ENCODE data around the gene POPDC3. TPM values are rescaled to one million over a fixed set of nuclear protein-coding genes. Genes with fewer than 3 reads are reported as not detected.

The POPDC3 gene
- total RNA-seq, 2 donors from 2014 or later = 6.4 to 8.0 TPM

DNA sequence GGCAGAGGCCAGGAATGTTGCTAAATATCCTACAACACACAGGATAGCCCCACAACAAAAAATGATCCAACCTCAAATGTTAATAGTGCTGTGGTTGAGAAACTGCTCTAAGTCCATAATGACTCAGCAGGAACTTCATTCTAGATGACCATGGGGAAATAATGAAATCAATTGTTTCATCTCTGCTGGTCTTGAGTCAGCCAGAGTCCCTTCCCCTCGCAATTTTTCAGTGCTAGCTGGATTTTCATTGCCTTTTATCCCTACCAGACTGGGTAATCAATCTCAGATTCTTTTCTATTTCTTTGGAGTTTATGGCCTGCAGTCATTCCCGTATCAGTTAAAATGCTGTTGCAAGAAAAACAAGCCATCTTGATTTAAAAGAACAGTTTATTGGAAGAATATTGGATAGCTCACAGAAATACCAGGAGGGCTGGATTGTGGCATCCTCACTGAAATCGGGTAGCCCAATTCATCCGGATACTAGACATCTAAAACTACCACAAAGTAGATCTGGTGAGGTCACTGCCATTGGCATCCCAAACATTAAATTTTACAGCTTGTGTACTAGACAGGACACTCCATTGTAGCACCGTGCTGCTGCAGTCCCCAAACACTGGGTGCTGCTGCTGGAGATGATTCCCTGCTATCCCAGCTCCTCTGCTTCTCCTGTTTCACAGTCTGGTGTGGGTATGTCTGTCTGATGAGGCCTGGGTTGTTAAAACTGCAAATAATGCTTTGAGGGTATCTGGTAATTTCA is 30.3 kb upstream of the POPDC3 start:
- TF ChIP-seq, protein P1, sequence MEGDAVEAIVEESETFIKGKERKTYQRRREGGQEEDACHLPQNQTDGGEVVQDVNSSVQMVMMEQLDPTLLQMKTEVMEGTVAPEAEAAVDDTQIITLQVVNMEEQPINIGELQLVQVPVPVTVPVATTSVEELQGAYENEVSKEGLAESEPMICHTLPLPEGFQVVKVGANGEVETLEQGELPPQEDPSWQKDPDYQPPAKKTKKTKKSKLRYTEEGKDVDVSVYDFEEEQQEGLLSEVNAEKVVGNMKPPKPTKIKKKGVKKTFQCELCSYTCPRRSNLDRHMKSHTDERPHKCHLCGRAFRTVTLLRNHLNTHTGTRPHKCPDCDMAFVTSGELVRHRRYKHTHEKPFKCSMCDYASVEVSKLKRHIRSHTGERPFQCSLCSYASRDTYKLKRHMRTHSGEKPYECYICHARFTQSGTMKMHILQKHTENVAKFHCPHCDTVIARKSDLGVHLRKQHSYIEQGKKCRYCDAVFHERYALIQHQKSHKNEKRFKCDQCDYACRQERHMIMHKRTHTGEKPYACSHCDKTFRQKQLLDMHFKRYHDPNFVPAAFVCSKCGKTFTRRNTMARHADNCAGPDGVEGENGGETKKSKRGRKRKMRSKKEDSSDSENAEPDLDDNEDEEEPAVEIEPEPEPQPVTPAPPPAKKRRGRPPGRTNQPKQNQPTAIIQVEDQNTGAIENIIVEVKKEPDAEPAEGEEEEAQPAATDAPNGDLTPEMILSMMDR (conservative IDR thresholded peaks at IDR 0.05) = no peak
- H3K4me3 Mint-ChIP-seq = no peak overlapping the region
- H3K27ac Mint-ChIP-seq = no peak overlapping the region
- H3K36me3 ChIP-seq (ENCODE audit: control insufficient read depth, insufficient read depth, low read length) = no peaks in the 10 kb centered on the region
- no peaks in the 10 kb centered on the region for H3K4me1 Mint-ChIP-seq
- no peaks in the 10 kb centered on the region for H3K9me3 ChIP-seq (ENCODE audit: control insufficient read depth, low read length)
- WGBS, 2 experiments (ENCODE audit: insufficient coverage in 1 of 2, insufficient read length in 1 of 2) = 85 to 94% methylated on average over 5 of the region's 5 CpGs
- no peak for DNase-seq
- no peaks in the 10 kb centered on the region for H3K9me3 Mint-ChIP-seq
- no peak overlapping the region for H3K9ac ChIP-seq (ENCODE audit: extremely low read depth, low read length, poor library complexity, severe bottlenecking)
- H3K27me3 Mint-ChIP-seq (ENCODE audit: insufficient read depth) = no peaks in the 10 kb centered on the region
- no peak overlapping the region for H3K4me3 ChIP-seq (ENCODE audit: low read length)
- H3K27me3 ChIP-seq (ENCODE audit: control insufficient read depth, insufficient read depth, low read length, poor library complexity, severe bottlenecking) = peaks cover 10% of the 10 kb centered on the region
- H3K36me3 Mint-ChIP-seq (ENCODE audit: low read depth) = no peaks in the 10 kb centered on the region
- H3K27ac ChIP-seq (ENCODE audit: low read depth, low read length) = no peak overlapping the region
- no peaks in the 10 kb centered on the region for H3K4me1 ChIP-seq (ENCODE audit: control insufficient read depth, insufficient read depth, low read length)

DNA sequence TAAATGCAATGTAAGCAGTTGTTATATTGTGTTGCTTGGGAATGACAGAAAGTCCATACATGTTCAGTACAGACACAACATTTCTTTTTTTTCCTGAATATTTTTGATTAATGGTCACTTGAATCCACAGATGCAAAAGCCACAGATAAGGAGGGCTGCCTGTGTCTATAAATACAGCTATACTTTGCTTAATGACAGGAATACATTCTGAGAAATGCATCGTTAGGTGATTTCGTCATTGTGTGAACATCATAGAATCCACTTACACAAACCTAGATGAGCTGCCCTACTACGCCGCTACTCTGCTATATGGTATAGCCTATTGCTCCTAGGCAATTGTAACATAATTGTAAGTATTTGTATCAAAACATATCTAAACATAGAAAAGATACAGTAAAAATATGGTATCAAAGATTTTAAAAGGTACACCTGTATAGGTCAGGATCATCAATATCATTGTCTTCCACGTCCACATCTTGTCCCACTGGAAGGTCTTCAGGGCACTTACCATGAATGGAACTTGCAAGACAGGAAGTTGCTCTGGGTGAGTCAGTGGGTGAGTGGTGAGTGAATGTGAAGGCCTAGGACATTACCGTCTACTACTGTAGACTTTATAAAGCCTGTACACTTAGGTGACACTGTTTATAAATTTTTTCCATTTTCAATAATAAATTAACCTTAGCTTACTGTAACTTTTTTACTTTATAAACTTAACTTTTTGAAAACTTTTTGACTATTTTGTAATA is 27.9 kb upstream of the POPDC3 start:
- Mint-ChIP-seq H3K27ac (no peak overlapping the region), H3K4me1 (peaks cover 6% of the 10 kb centered on the region), H3K36me3 (ENCODE audit: low read depth) (no peaks in the 10 kb centered on the region), H3K9me3 (no peaks in the 10 kb centered on the region), H3K4me3 (no peak overlapping the region), H3K27me3 (ENCODE audit: insufficient read depth) (no peaks in the 10 kb centered on the region)
- TF ChIP-seq, protein P1 (conservative IDR thresholded peaks at IDR 0.05) = no peak
- H3K4me1 ChIP-seq (ENCODE audit: control insufficient read depth, insufficient read depth, low read length) = no peaks in the 10 kb centered on the region
- peaks cover 10% of the 10 kb centered on the region for H3K27me3 ChIP-seq (ENCODE audit: control insufficient read depth, insufficient read depth, low read length, poor library complexity, severe bottlenecking)
- H3K36me3 ChIP-seq (ENCODE audit: control insufficient read depth, insufficient read depth, low read length) = no peaks in the 10 kb centered on the region
- H3K9me3 ChIP-seq (ENCODE audit: control insufficient read depth, low read length) = no peaks in the 10 kb centered on the region
- WGBS, 2 experiments (ENCODE audit: insufficient coverage in 1 of 2, insufficient read length in 1 of 2) = 99 to 100% methylated on average over 2 to 5 of the region's 6 CpGs
- DNase-seq = no peak
- H3K27ac ChIP-seq (ENCODE audit: low read depth, low read length) = no peak overlapping the region
- H3K9ac ChIP-seq (ENCODE audit: extremely low read depth, low read length, poor library complexity, severe bottlenecking) = no peak overlapping the region
- no peak overlapping the region for H3K4me3 ChIP-seq (ENCODE audit: low read length)

DNA sequence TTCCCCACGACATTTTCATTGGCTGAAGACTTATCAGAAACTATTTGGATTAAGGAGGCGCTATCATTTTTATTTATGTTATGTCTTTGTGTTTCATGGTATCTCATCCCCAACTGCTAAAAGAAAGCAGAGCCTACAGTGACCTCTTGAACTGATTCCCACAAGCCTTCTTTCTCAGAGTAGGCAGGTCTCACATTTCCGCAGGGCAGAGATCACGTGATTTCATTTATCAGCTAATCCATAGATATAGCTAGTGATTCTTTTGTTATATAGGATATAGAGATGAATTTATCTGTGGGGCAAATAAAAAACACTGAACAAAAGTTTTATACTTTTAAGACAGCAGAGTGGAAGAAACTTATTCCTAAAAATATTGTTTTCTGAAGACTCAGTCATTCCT is 25.0 kb upstream of the POPDC3 start:
- no peak overlapping the region for H3K9ac ChIP-seq (ENCODE audit: extremely low read depth, low read length, poor library complexity, severe bottlenecking)
- Mint-ChIP-seq H3K4me1 (peaks cover 6% of the 10 kb centered on the region), H3K27me3 (ENCODE audit: insufficient read depth) (no peaks in the 10 kb centered on the region), H3K36me3 (ENCODE audit: low read depth) (no peaks in the 10 kb centered on the region), H3K9me3 (no peaks in the 10 kb centered on the region), H3K4me3 (no peak overlapping the region), H3K27ac (no peak overlapping the region)
- no peaks in the 10 kb centered on the region for H3K9me3 ChIP-seq (ENCODE audit: control insufficient read depth, low read length)
- H3K4me1 ChIP-seq (ENCODE audit: control insufficient read depth, insufficient read depth, low read length) = no peaks in the 10 kb centered on the region
- TF ChIP-seq, protein P1 (conservative IDR thresholded peaks at IDR 0.05) = no peak
- peaks cover 10% of the 10 kb centered on the region for H3K27me3 ChIP-seq (ENCODE audit: control insufficient read depth, insufficient read depth, low read length, poor library complexity, severe bottlenecking)
- no peak overlapping the region for H3K4me3 ChIP-seq (ENCODE audit: low read length)
- DNase-seq = no peak
- WGBS, 2 experiments (ENCODE audit: insufficient coverage in 1 of 2, insufficient read length in 1 of 2) = 81% methylated on average over 4 of the region's 4 CpGs; no CpG with 5 or more reads in 1 of the 2 experiments
- H3K36me3 ChIP-seq (ENCODE audit: control insufficient read depth, insufficient read depth, low read length) = no peaks in the 10 kb centered on the region
- no peak overlapping the region for H3K27ac ChIP-seq (ENCODE audit: low read depth, low read length)

All from endodermal cell (in vitro differentiated cells).